BLaER1 treated with 17β-estradiol and CSF1 and Interleukin-3, amounts not matched to agents 10 nM and 100 nM (cell line): Measurements from ENCODE around the gene PDILT.
"Not testable (repeated sequence)": the region's sequence is repeated elsewhere in the genome, so short reads cannot be mapped to it uniquely, and the experiment has no call there.

Experiments
- H3K27ac ChIP-seq, 11 experiments: shearing (Covaris generic); formaldehyde crosslinking; 2 replicates each; pipeline ENCODE4 v1.8.1; 2022
- H3K27me3 ChIP-seq, 11 experiments: shearing (Covaris generic); formaldehyde crosslinking; 2 replicates each; pipeline ENCODE4 v1.8.1; 2022
- H3K36me3 ChIP-seq, 11 experiments: shearing (Covaris generic); formaldehyde crosslinking; 2 replicates each; pipeline ENCODE4 v1.8.1; 2022
- H3K4me1 ChIP-seq, 10 experiments: shearing (Covaris generic); formaldehyde crosslinking; 2 replicates each; pipeline ENCODE4 v1.8.1; 2022
- H3K4me2 ChIP-seq, 11 experiments: shearing (Covaris generic); formaldehyde crosslinking; 2 replicates each; pipeline ENCODE4 v1.8.1; 2022
- H3K4me3 ChIP-seq, 10 experiments: shearing (Covaris generic); formaldehyde crosslinking; 2 replicates each; pipeline ENCODE4 v1.8.1; 2022
- H3K9ac ChIP-seq, 11 experiments: shearing (Covaris generic); formaldehyde crosslinking; 2 replicates each; pipeline ENCODE4 v1.8.1; 2022
- H3K9me3 ChIP-seq, 11 experiments: shearing (Covaris generic); formaldehyde crosslinking; replicated peaks in 1 of 11; 2 replicates each; pipeline ENCODE4 v1.8.1; 2022
- H4K20me1 ChIP-seq, 11 experiments: shearing (Covaris generic); formaldehyde crosslinking; 2 replicates each; pipeline ENCODE4 v1.8.1; 2022
- Cebpa-rat ChIP-seq, 11 experiments: shearing (Covaris generic); IDR thresholded peaks; 2 replicates each; pipeline ENCODE4 v1.8.1; 2022

PDILT gene, protein sequence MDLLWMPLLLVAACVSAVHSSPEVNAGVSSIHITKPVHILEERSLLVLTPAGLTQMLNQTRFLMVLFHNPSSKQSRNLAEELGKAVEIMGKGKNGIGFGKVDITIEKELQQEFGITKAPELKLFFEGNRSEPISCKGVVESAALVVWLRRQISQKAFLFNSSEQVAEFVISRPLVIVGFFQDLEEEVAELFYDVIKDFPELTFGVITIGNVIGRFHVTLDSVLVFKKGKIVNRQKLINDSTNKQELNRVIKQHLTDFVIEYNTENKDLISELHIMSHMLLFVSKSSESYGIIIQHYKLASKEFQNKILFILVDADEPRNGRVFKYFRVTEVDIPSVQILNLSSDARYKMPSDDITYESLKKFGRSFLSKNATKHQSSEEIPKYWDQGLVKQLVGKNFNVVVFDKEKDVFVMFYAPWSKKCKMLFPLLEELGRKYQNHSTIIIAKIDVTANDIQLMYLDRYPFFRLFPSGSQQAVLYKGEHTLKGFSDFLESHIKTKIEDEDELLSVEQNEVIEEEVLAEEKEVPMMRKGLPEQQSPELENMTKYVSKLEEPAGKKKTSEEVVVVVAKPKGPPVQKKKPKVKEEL

DNA sequence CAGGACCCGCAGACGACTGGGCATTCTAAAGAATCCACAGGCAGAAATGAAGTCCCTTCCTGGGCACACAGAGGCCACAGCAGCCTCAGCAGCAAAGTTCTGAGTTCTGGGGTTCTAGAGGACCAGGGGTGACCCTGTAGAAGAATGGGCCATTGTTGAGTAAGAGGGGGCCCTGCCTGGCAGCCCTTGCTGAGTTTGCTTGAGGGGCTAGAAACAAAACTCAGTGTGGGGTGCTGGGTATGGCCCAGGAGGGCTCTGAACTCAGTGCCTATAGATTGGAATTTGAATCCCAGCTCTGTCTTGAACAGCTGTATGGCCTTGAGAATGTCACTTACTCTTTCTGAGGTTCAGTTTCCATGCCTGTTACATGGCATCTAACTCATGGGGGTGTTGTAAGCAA lies at the start of gene PDILT:
PDILT (minus strand) TSS at position 101 of the 400 bp plus-strand sequence. CDS start 5,437 bp downstream, outside the sequence.
- Histone ChIP-seq H3K4me1 (peaks cover 0 to 14% (median 0%) of the 10 kb centered on the region in 10 experiments; a peak in 8 of 20 replicates), H3K9me3 (no peaks in the 10 kb centered on the region), H3K27ac (no peak within 1 kb of the TSS), H3K9ac (no peak within 1 kb of the TSS), H4K20me1 (no peaks in the 10 kb centered on the region), H3K4me2 (no peak within 1 kb of the TSS), H3K27me3 (no peaks in the 10 kb centered on the region), H3K4me3 (no peak within 1 kb of the TSS), H3K36me3 (no peaks in the 10 kb centered on the region)
- no peak for TF ChIP-seq Cebpa-rat (IDR thresholded peaks at IDR 0.05)

DNA sequence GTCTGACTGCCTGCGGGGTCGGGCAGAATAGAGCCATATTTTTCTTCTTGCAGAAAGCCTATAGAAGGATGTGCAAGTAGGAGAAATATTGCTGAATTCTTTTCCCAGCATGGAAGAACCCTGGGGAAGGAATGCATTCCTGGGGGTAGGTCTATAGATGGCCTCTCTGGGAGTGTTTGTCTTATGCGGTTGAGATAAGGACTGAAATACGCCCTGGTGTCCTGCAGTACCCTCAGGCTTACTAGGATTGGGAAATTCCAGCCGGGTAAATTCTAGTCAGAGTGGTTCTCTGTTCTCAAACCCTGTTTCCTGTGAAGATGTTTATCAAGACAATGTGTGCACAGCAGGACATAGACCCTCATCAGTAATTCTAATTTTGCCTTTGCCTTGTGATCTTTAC lies 49.1 kb upstream of the PDILT start:
- H3K4me3 ChIP-seq, H3K4me1 ChIP-seq, H3K9ac ChIP-seq, H3K4me2 ChIP-seq, H3K36me3 ChIP-seq, H3K9me3 ChIP-seq, H4K20me1 ChIP-seq, H3K27ac ChIP-seq, H3K27me3 ChIP-seq: not testable (repeated sequence)

DNA sequence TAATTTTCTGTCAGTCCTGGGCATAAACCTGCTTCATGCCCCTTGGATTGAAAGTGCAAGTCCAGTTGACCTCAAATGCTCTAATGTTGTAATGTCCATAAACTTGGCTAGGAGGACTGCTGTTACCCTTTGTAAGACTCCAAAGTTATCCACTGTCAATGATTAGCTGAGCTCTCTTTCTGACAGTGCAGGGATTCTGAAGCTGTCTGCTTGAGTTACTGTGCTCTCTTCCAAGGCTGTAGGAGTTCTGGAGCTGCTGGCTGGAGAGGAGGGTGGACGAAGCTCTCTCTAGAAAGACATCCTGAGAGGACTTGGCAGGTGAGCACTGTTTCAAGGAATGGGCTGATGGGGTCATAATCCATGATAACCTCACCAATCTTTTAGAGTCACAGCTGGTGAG lies 46.8 kb upstream of the PDILT start, which contains the start of gene ACSM2A:
ACSM2A (plus strand) TSS at position 158 of the 400 bp plus-strand sequence. CDS start 8,594 bp downstream, outside the sequence.
- H3K4me3 ChIP-seq, H3K9ac ChIP-seq, H3K4me2 ChIP-seq, H3K36me3 ChIP-seq, H3K27me3 ChIP-seq, H3K27ac ChIP-seq, H4K20me1 ChIP-seq, H3K4me1 ChIP-seq, H3K9me3 ChIP-seq: not testable (repeated sequence)

DNA sequence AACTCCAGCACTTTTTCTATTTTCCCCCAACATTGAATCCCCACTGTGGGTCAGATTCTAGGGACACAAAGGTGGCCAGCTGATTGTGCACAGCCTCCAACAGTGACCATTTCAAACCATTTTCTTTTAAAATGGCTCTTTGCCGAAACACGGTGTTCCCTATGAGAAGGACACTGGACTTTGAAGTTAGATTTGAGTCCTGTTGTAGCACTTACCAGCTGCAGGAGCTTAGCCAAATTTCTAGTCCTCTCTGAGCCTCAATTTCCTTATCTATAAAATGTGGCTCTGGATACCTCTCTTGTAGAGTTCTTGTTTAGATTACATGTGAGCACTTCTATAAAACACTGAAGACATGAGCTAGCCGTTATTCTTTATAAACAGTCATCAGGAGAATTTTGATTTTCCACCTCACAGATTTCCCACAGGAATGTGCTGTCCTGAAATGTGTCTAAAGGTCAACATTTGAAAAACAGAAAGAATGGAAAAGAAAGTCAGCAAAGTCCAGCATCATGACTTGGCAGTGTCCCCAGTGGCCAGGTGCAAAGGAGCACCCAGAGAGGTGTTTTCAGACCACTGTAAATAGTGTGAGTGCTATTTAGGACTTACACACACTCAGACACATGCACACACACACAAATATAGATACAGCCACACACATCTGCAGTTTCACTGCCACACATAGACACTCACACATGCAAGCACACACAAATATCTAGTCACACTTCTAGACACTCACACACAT lies 42.3 kb upstream of the PDILT start:
- H3K27me3 ChIP-seq, H3K4me3 ChIP-seq, H4K20me1 ChIP-seq, H3K4me1 ChIP-seq, H3K9me3 ChIP-seq, H3K27ac ChIP-seq, H3K4me2 ChIP-seq, H3K36me3 ChIP-seq, H3K9ac ChIP-seq: not testable (repeated sequence)

DNA sequence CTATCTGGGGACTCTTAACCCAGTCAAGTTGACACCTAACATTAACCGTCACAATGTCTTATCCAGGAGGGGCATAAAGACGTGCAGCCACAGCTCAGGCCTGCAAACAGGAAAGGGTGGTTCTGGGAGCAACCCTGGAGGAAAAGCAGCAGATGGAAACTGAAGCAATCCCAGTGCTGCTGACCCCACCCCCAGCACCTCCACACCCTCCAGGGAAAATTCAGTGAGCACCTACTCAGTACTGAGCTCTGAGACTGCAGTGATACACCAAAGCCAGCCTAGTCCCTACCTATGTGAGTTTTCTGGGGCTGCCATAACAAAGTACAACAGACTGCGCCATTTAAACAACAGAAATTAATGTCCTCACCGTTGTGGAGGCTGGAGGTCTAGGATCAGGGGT lies 37.3 kb upstream of the PDILT start:
- H3K4me3 ChIP-seq, H3K4me1 ChIP-seq, H3K27me3 ChIP-seq, H4K20me1 ChIP-seq, H3K4me2 ChIP-seq, H3K9ac ChIP-seq, H3K27ac ChIP-seq, H3K9me3 ChIP-seq, H3K36me3 ChIP-seq: not testable (repeated sequence)

DNA sequence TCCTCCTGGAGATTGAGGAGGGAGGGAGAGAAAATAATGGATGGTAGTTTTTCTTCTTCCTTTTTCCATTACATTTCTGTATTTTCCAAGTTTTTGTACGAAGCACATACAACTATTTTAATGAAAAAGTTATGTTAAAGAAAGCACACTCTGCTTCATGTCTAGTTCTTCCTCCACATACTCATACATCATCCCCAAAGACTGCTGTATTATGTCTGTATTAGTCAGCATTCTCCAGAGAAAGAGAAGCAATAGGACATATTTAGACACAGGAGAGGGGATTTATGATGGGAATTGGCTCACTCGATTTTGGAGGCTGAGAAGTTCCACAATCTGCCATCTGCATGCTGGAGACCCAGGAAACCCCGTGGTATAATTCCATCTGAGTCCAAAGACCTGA lies 36.7 kb upstream of the PDILT start:
- Histone ChIP-seq H3K4me3 (no peak overlapping the region), H3K27ac (no peak overlapping the region), H3K9me3 (no peaks in the 10 kb centered on the region), H3K9ac (no peak overlapping the region), H4K20me1 (no peaks in the 10 kb centered on the region), H3K27me3 (no peaks in the 10 kb centered on the region), H3K4me1 (no peaks in the 10 kb centered on the region), H3K36me3 (no peaks in the 10 kb centered on the region), H3K4me2 (no peak overlapping the region)
- TF ChIP-seq Cebpa-rat (IDR thresholded peaks at IDR 0.05): no peak

DNA sequence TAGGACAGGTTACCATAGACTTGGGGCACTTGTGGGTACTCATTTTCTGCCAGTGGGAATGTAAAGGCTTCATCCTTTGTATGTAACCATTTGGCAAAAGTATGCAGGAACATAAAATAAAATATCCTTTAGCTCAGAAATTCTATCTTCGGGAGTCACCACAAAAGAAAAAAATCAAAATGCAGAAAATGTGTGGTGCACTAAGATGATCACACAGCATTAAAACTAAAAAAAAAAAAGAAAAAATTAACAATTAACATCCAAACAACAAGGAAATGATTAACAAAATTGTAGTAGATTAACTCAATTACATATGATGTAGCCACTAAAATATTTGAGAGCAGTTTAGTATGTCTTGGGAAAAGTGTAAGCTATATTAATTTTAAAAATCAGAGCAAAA lies 36.2 kb upstream of the PDILT start:
- H3K9me3 ChIP-seq, H3K27me3 ChIP-seq, H3K4me3 ChIP-seq, H3K36me3 ChIP-seq, H3K4me1 ChIP-seq, H4K20me1 ChIP-seq, H3K4me2 ChIP-seq, H3K9ac ChIP-seq, H3K27ac ChIP-seq: not testable (repeated sequence)

DNA sequence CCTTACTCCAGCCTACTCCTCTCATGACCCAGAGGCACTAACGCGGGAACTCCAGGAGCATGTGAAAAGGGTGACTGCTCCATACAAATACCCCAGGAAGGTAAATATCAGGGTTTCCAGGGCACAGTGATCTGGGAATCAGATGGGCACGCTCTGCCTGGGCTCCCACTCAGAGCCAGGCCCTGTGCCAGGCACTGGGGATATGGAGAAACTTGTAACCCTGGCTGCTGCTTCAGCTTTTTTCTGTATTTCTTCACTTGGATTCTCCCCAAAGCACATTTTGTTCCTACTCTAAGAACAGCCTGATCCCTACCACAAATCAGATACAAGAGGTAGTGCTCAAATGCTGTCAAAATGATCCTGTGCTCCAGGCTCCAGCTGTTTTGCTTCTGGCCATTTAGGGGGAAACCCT lies 35.3 kb upstream of the PDILT start:
- H3K4me1 ChIP-seq, H3K9me3 ChIP-seq, H3K4me2 ChIP-seq, H3K9ac ChIP-seq, H3K36me3 ChIP-seq, H3K27ac ChIP-seq, H3K4me3 ChIP-seq, H4K20me1 ChIP-seq, H3K27me3 ChIP-seq: not testable (repeated sequence)

DNA sequence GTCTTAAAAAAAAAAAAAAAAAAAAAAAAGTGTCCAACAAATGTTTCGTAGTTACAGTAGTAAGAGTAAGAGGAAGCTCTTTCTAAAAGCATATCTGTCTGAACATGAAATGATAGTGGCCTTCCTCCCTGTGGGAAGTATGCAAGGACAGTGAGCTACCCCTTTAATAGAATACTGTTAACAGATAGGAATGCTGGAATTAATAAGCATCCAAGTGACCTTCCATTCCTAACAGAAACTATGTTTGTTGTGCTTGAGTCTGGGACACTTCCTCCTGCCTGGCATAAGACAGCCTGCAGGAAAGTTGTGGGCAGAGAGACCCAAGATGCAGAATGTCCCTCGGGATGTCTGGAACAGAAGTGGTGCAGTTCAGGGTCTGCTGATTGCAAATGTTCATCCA lies 34.4 kb upstream of the PDILT start:
- H3K36me3 ChIP-seq, H3K27me3 ChIP-seq, H3K27ac ChIP-seq, H3K9me3 ChIP-seq, H3K4me2 ChIP-seq, H3K9ac ChIP-seq, H3K4me3 ChIP-seq, H4K20me1 ChIP-seq, H3K4me1 ChIP-seq: not testable (repeated sequence)

DNA sequence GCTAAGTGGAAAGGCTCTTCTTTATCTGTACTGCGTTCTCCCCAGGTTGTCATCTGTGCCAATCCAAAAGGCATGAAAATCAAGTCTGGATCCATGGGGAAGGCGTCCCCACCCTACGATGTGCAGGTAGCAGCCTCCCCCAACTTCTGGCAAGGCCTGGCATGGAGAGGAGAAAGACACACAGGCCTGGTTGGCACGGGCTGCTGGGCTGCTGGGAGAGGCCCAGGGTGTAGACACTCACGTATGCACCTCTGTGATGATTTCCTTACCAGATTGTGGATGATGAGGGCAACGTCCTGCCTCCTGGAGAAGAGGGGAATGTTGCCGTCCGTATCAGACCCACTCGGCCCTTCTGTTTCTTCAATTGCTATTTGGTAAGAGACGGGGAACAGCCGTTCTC lies 26.4 kb upstream of the PDILT start:
- H3K4me1 ChIP-seq: no peaks in the 10 kb centered on the region

DNA sequence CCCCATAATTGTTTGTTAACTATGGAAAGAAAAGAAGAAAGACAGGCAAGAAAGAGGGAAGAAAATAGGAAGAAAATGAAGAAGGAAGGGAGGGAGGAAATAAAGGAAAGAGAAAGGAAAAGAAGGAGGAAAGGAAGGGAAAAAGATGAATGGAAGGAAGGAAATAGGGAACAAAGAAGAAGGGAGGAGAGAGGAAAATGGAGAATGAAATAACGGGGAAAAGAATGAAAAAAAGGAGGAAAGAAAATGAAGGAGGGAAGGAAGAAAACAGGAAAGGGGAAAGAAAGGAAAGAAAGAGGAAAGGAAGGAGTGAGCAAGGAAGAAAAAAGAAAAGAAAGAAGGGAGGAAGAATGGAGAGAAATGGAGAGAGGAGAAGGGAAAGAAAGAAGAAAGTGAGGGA lies 25.9 kb upstream of the PDILT start:
- not testable (repeated sequence) for H3K27me3 ChIP-seq, H3K4me3 ChIP-seq, H3K27ac ChIP-seq, H3K9ac ChIP-seq, H3K9me3 ChIP-seq, H3K4me2 ChIP-seq, H3K36me3 ChIP-seq, H4K20me1 ChIP-seq, H3K4me1 ChIP-seq

More for the DNA sequence above, 26.4 kb upstream of the PDILT start:
- no peaks in the 10 kb centered on the region for H3K36me3 ChIP-seq
- no peaks in the 10 kb centered on the region for H3K9me3 ChIP-seq
- TF ChIP-seq Cebpa-rat (IDR thresholded peaks at IDR 0.05): no peak
- no peak overlapping the region for H3K4me2 ChIP-seq
- H3K27me3 ChIP-seq: no peaks in the 10 kb centered on the region
- no peaks in the 10 kb centered on the region for H4K20me1 ChIP-seq
- H3K4me3 ChIP-seq: no peak overlapping the region
- no peak overlapping the region for H3K9ac ChIP-seq
- H3K27ac ChIP-seq: no peak overlapping the region

DNA sequence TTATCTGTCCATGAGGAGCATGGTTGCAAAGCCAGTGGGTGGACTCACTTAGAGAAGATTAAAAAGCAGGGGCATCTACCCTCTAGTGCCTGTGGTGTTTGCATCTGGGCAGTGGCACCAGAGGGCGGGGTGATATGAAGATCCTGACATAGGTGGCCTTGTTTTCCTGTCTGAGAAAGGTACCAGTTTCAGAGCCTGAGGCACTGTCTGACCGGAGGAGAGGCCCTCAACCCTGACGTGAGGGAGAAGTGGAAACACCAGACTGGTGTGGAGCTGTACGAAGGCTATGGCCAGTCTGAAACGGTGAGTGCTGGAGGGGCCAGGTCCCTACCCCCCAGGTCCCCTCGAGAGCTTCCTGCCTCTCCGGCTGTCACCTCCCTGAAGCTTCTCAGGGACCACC lies 25.0 kb upstream of the PDILT start:
- not testable (repeated sequence) for H3K4me2 ChIP-seq, H3K36me3 ChIP-seq

DNA sequence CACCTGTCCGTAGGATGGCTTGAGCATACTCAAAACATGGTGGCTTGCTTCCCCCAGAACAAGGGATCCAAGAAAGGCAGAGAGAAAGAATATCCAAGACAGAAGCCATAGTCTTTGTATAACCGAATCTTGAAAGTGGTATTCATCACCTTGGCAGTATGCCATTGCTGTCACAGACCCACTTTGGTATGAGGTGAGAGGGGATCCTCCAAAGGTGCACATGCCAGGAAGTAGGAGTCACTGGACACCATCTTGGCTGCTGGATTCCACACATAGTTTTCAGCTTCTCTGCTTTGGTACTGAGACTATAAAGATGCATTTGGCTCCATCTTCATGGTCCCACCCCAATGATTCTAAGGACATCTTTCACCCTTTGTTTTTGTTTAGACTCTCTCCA lies 22.9 kb upstream of the PDILT start:
- not testable (repeated sequence) for H3K36me3 ChIP-seq, H4K20me1 ChIP-seq, H3K4me2 ChIP-seq, H3K27ac ChIP-seq, H3K4me1 ChIP-seq, H3K4me3 ChIP-seq, H3K9ac ChIP-seq, H3K27me3 ChIP-seq, H3K9me3 ChIP-seq

More for the DNA sequence above, 25.0 kb upstream of the PDILT start:
- H3K4me3 ChIP-seq, H3K9me3 ChIP-seq, H3K9ac ChIP-seq, H3K4me1 ChIP-seq, H4K20me1 ChIP-seq, H3K27me3 ChIP-seq, H3K27ac ChIP-seq: not testable (repeated sequence)
